HG02840 (cell line): ENCODE measurements around the gene SNRNP200.
A peak's percentile ranks its signal among the peaks of the same experiment; 100 is the strongest.

Experiments
- ATAC-seq: cut with Tn5 transposase; IDR thresholded peaks from one replicate; pipeline ENCODE4 v1.9.1; 2021; ENCODE audit warnings: mild to moderate bottlenecking, moderate library complexity, moderate number of reproducible peaks; ENCODE audit not compliant: unreplicated experiment, low FRiP score

The SNRNP200 gene

GRCh38 chr2:96305091-96305978 is at the start of gene SNRNP200:
Gene SNRNP200, minus strand, starts transcription at chr2:96305546. Its CDS starts 109 bp downstream, at chr2:96305437.
- ATAC-seq, result peak; percentile 93

DNA sequence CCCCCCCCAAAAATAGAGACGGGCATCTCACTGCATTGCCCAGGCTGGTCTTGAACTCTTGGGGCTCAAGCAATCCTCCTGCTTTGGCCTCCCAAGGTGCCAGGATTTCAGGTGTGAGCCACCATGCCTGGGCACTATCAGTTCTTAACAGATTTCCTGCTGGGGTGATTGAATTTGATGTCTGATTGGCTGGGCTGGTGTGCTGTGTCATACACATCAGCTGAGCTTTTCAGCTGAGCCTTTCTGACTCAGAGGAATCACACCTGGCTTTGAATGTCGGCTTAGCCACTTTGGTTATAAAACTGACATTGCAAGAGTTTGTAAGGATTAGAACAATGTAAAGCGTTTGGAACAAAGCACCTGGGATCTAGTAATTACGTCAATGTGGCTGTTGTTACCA is 49.1 kb upstream of the SNRNP200 start:
- ATAC-seq, result no peak

DNA sequence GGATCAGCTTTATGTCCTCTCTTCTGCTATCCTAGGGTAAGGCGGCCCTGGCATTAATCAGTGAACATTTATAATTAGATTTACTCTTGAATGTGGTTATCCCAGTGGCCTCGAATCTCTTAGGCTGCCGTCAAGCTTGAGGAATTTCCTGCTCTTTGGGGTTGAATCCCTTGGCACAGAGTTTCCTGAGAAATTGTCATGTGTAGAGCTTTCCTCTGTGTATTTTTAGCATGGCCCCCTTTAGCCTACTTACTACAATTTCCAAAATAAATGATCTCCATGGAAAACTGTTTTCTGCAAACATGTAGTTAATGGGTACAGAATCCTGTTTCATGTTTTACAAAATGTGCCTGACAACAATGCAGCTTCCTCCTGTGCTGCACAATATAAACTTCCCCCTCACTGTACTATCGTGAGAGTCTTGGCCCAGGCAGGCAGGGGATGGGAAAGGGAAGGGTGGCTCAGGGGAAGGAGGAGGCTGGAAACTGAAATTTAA is 48.3 kb upstream of the SNRNP200 start:
- ATAC-seq, result no peak

- ATAC-seq, result no peak
Observed at GRCh38 chr2:96353032-96353561, 47.8 kb upstream of the SNRNP200 start.

GRCh38 chr2:96347395-96347794 is 42.0 kb upstream of the SNRNP200 start:
- no peak for ATAC-seq

DNA sequence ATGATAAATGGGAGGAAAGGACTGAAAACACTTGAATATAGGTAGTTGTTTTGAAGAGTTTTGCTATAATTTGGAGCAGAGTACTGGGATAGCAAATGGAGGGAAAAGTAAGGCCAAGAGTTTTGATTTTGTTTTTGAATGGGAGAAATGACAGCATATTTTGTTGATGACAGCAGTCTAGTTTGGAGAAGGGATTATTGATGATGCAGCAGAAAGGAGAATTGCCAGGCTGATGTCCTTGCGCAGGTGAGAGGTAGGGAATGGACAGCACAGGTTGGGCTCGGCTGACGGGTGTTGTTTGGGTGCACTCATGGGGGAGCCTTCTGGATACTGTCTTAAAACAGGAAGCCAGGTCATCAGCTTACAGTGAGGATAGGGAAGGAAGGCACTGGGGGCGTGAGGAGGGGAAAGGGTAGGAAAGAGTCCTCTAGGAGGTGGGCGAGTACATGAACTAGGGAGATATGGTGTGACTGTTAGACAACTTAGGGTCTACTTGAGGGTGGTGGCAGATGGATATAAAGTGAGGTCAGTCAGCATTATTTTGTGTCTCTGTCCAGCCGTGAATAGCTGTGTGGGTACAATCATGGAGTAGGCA is 40.6 kb upstream of the SNRNP200 start:
- ATAC-seq, result no peak

- ATAC-seq, result no peak
Observed at GRCh38 chr2:96345438-96345837, 40.1 kb upstream of the SNRNP200 start.

DNA sequence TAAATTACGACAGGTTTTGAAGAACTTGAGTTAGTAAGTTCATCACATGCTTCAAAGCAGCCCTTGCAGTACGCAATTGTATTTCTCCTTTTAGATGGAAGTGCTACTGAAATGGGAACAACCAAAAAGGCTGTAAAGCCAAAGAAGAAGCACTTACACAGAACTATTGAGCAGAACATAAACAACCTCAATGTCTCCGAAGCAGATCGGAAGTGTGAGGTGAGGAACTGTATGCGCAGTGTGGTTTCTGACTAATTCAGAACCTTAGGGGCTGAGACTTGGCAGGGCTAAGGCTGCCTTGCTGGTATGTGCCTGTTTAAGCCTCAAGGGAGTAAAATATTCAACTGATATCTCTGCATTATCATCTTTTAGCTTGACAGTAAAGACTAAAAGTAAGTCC is 38.7 kb upstream of the SNRNP200 start:
- ATAC-seq, result no peak

DNA sequence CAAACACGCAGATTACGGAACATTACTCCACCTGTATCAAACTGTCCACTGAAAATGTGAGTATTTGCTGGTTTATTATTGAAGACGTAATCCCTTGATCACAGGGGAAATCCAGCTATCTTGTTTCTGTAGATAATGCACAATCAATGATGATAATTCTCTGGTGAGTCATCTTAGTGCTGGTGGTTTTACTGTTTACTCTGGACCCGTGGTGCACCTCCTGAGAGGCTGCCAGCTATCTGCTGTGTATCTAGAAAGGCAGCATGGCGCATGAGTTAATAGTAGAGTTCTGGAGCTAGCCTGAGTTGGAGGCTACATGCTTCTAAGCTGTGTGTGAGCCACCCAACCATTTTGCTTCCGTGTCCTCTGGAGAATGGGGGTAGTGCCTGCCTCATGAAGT is 36.7 kb upstream of the SNRNP200 start:
- no peak for ATAC-seq

DNA sequence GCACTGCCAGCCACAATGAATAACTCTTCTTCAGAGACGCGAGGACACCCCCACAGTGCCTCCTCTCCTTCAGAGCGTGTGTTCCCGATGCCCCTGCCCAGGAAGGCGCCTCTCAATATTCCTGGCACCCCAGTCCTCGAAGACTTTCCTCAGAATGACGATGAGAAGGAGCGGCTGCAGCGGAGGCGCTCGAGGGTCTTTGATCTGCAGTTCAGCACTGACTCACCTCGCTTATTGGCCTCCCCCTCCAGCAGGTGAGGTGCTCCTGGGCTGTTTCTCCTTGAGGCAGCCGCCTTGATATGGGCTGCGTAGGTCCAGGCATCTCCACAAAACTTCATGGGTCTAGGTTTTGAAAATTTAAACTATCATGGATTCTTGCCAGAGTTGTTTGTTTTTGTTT is 36.3 kb upstream of the SNRNP200 start:
- no peak for ATAC-seq

DNA sequence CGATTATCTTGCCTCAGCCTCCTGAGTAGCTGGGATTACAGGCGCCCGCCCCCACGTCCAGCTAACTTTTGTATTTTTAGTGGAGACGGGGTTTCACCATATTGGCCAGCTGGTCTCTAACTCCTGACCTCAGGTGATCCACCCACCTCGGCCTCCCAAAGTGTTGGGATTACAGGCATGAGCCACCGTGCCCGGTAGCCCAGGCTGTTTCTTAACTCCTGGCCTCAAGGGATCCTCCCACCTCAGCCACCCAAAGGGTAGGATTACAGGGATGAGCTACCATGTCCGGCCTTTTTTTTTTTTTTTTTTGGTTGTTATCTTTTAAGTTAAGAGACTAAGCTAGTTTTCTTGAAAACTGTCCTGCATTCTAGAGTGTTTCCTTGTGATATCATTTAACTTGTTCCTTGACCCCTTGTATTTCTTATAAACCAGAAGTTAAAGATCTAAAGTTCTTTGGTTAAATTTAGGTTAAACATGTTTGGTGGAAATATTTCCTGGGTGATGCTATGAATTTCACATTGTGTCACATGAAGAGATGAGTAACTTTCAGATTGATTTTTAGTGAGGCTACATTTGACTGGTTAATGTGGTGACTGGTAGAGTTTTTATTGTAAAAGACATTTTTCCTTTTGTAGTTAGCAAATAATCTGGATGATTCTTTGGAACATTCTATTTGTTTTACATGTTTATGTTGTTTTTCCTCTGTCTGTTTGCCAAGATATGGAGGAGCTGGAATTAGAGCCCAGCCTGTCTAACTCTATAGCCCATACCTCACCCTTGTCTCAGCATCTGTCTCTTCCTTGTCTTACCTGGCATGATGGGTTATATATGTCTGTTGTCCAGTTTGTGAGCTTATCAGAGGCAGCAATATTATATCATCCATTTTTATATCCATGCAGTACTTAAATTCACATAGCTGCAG is 35.4 kb upstream of the SNRNP200 start:
- ATAC-seq, result no peak

GRCh38 chr2:96336873-96337272 is 31.5 kb upstream of the SNRNP200 start:
- no peak for ATAC-seq

DNA sequence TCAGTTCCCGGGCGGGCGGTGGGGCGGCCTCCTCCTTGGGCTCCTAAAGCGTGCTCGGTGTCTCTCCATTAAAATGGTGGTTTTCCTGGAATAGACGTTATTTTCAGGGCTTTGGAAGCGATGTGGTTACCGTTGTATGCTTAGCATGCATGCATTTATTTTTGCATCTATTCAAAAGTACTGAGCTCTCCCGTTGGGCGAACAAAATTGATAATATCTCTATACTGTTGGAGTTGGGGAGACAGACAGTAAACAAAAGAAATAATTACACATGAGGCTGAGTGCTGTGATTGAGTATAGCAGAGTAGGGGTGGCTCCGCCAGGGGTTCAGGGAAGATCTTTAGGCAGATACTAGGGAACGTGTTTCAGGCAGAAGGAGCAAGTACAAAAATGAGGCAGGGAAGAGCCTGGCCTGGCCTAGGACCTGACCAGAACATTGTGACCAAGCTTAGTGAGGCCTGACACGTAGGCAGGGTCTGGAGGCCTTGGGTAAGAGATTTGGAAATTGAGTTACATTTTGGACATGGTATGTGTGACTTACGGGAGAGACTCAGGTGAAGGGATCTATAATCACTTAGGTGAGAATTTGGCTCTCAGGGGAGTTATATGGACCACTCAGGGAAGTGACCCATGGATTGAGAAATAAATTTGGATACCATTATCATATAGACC is 30.9 kb upstream of the SNRNP200 start:
- ATAC-seq, result no peak

DNA sequence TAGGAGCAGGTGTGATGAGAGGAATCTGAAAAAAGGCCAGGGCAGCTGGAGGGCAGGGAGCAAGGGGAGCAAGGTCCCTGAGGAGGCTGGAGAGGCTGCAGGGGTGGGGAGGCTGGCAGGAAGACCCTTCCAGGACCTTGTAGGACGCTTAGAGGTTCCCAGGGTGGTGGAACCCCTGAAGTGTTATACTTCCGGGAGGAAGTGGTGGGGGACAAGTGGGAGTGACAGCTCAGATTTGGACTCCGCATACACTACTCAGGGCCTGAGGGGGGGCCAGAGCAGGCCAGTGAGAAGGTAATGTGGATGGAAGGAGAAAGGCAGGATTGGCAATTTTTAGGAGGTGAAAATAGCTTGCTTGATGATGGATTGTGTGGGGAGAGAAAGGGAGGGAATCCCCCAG is 28.4 kb upstream of the SNRNP200 start:
- no peak for ATAC-seq

DNA sequence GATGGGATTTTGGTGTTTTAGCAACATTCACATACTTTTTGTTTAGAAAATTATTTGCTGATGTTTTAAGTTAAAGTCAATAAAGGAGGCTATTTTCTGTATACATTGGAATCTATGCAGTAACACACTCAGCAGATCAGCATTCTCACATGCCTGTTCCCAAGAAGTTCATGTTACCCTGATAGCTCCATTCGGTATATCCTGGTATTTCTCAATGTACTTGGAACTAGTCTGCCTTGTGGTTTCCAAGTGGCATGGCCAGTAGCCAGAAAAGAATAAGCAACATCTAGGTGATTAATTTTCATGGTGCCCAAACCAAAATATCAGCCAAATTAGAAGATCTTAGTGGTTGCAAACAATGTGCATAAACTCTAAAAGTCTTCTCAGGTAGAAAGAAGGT is 25.1 kb upstream of the SNRNP200 start:
- ATAC-seq, result no peak

- no peak for ATAC-seq
Observed at GRCh38 chr2:96329874-96330273, 24.5 kb upstream of the SNRNP200 start.

DNA sequence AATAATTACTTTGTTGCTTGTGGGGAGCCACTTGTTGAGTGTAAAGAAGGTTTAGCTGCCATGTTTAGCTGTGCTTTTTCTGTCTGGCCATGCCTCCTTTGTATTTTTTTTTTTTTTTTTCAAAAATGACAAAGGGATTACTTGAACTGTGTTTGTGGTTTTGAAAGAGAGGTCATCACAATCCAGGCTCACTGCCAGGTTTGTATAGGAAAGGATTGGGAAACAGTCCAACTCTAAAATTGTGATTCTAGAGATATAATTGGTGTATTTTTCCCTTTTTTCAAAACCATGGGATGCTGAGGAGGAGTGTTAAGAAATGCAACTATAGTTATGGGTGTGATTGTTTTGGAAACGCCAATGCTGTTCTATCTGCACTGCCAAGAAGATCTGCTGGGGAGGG is 24.1 kb upstream of the SNRNP200 start:
- ATAC-seq, result no peak

- no peak for ATAC-seq
Observed at GRCh38 chr2:96326990-96327820, 21.9 kb upstream of the SNRNP200 start.

DNA sequence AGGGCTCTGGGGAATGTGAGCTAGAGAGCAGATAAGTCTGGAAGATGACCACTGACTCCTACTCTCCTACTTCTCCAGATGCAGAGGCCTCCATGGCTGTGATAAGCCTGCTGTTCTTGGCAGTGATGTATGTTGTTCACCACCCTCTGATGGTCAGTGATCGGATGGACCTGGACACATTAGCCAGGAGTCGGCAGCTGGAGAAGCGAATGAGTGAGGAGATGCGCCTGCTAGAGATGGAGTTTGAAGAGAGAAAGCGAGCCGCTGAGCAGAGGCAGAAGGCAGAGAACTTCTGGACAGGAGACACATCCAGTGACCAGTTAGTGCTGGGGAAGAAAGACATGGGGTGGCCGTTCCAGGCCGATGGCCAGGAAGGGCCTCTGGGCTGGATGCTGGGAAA is 21.2 kb upstream of the SNRNP200 start:
- no peak for ATAC-seq
